Glomerular visceral epithelial cell (primary cell): ENCODE results near the gene JAKMIP2.
A peak's percentile ranks its signal among the peaks of the same experiment; 100 is the strongest.

ENCODE experiments used
- DNase-seq: peaks from one replicate; pipeline ENCODE4 v3.0.0-alpha.2; 2016; ENCODE audit errors: extremely low spot score

The JAKMIP2 gene

GRCh38 chr5:147788023-147788422 lies 5.5 kb upstream of the JAKMIP2 start:
- DNase-seq, result no peak

GRCh38 chr5:147786142-147786541 lies 3.6 kb upstream of the JAKMIP2 start:
- no peak for DNase-seq

GRCh38 chr5:147784146-147784987 lies 1.8 kb upstream of the JAKMIP2 start:
- no peak for DNase-seq

GRCh38 chr5:147780924-147781573 lies 1.5 kb downstream of the JAKMIP2 start:
- DNase-seq, result no peak

DNA sequence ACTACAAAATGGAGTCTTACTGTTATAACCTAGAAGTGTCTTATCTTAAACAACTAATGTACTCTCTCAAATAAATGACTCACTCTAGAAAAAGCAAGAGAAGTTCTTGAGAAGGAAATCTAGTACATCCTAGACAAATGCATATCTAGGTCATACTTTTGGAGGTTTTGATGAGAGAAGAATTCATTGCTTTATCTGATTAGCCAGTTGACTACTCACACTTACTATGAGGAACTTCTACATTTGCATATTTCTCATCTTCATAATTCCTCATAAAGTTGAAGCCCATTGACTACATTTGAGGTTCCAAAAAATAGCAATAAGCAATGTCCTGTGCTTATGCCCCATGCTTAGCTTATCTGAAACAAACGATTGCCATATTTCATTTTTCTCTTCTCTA lies 2.8 kb downstream of the JAKMIP2 start:
- DNase-seq, result no peak

DNA sequence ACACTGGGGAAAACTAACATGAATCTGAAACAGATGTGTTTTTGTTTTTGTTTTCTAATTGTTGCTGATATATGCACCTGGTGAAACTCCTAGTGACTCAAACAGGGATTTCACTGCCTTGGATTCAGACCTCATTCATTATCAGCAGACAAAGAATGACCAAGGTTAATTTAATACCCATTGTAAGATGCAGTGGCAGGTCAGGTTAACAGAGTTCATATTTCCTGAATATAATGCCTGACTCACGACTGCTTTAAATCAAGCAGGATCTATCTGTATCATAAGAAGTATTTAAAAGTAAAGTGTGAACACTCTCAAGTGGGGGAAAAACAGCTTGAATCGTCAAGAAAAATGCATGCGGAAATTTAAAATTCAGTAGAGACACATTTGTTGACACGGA lies 5.5 kb downstream of the JAKMIP2 start:
- no peak for DNase-seq

DNA sequence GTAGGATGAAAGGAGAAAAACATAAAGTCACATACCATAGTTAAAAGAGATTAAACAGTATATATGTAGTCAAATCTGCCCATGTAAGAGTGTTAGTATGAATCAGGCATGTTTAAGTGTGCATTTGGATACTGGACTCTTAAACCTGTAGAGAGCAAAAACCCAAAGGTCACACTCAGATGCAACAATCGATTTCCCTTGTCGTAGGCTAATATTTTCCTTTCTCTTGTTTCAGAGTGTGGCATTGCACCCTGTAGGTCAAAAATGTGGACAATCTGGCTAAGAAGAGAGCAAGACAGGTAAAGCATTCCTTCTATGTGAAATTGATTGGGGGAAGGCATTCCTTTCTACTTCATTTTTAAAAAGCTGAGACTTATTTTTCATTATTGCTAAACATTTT lies 8.9 kb downstream of the JAKMIP2 start:
- DNase-seq, result no peak

- no peak for DNase-seq
Observed at GRCh38 chr5:147773139-147773538, 9.4 kb downstream of the JAKMIP2 start.

- DNase-seq, result no peak
Observed at GRCh38 chr5:147767048-147767447, 15.5 kb downstream of the JAKMIP2 start.

GRCh38 chr5:147763791-147764525 lies 18.6 kb downstream of the JAKMIP2 start:
- peak; percentile 39 for DNase-seq

GRCh38 chr5:147760086-147760875 lies 22.2 kb downstream of the JAKMIP2 start:
- no peak for DNase-seq

DNA sequence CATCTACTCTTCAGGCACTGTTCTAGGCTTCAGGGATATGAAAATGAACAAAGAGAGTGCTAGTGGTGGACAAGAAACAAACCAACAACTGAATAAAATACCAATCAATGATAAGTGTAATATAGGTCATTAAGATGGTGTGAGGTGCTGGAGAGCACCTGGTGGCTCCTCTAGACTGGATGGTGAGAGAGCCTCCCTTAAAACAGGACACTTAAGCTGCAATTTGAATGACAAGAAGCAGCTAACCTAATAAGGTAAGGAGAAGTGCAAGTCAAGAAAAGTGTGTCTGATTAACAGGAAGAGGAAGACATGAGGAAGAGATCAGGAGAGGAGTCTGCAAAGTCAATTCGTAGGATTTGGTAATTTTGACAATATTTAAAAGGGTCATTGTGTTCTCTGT lies 23.1 kb downstream of the JAKMIP2 start:
- no peak for DNase-seq

GRCh38 chr5:147756566-147756965 lies 26.0 kb downstream of the JAKMIP2 start:
- DNase-seq, result no peak

DNA sequence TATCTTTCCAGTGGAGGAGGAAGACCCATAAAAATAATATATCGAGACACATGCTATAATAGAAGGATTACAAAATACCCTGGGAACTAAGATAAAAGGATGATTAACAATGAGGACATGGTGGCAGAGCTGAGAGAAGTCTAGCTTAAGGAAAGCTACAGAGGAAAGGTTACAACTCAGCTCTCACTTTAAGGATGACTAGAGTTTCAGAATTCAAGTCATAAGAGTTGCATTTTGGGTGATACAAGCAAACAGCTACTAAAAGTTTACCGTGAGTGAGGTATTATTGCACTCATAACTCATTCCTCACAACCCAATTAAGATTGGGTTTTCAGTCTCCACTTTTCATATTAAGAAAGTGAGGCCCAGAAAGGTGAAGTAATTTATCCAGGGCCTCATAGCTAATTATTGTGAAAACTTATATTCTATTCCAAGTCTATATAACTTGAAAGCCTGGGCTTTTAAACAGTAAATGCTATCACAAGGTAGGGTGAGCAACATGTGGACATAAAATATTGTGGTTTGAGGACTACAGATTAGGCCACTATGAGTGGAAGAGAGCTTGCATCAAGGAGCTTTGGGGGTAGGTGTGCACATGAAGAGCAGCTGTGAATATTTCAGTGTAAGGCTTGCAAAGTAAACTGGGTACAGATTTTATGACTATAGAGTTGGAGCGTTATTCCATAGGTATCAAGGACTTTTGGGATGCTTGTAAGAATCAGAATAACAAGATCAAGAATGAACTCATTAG lies 28.0 kb downstream of the JAKMIP2 start:
- no peak for DNase-seq

GRCh38 chr5:147753765-147754164 lies 28.8 kb downstream of the JAKMIP2 start:
- DNase-seq, result no peak

DNA sequence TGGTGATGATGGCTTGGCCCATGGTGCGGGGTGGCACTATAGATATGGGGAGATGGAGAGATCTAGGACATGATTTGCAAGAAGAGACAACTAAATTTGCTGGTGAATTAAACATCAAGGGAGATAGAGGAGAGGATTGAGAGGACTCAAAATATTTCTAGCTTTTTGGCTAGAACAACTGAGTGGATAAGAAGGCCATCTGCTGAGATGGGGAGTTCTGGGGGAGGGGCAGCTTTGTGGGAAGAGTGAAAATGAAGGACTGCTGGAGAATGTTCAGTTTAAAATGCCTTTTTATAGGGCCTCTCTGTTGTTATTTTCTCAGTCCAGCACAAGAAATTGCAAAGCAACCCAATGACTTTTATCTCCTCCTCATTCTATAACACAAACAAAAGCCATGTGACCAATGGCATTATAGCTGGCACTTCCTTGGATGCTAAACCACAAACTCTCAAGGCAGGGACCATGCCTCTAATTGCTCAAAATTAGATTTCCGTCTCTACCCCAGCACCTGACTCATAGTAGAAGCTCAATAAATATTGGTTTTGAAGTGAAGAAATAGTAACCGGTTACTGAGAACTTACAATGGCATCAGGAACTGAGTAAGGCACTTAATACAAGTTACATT lies 29.8 kb downstream of the JAKMIP2 start:
- DNase-seq, result no peak

DNA sequence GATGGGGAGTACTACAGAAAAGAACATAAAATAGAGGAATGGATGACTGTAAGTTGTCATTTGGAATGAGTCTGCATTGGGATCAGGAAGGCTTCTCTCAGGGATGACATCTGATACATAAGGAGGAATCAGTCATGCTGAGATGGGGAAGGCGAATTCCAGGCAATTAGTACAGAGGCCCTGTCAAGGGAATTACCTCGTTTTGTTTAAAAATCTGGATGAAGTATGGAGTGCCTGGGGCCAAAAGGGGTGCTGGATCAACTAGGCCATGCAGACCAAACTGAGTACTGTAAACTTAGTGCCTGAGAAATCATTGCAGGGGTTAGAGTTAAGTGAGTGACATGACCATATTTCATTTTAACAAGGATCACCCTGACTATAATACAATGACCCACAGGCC lies 30.5 kb downstream of the JAKMIP2 start:
- DNase-seq, result no peak

DNA sequence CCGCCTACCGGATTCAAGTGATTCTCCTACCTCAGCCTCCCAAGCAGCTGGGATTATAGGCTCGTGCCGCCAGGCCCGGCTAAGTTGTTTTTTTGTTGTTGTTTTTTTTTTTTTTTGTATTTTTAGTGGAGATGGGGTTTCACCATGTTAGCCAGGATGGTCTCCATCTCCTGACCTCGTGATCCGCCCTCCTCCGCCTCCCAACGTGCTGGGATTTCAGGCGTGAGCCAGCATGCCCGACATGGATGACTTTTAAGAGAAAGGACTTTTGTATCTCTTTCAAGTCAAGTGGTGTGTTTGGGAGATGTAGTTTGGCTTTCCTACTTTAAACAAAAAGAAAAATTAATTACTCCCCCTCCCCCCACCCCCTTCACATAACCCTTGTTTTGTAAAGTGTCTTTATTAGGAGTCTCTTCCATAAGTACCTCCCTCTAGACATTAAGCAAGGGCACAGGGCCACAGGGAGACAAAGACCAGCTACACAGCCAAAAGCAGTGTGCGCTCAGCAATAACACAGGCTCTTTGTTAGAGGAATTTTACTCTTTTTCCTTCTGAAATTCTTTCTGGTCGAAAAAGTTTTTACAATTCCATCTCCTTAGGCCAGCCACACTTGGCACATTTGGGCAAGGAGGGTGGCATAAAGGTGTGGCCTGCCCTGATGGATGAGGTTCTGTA lies 31.2 kb downstream of the JAKMIP2 start:
- DNase-seq, result no peak

DNA sequence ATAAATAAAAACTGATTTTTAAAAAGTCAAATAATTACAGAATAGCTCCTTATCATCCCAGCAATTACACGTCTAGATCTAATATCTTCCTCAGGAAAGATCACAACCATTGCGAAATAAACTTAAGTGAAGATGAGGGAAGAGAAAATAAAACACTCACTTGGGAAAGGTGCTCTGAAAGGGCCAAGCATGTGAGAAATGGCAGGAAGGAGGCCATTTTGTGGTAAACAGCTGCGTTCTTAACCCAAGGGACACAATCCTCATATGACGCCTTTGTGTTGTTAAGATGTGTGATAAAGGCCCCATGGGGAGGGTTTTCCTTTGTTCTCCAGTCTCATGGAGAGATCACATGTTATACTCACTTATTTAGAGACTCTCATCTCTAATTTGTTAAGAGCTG lies 32.5 kb downstream of the JAKMIP2 start:
- DNase-seq, result no peak

GRCh38 chr5:147748590-147748989 lies 33.9 kb downstream of the JAKMIP2 start:
- no peak for DNase-seq
